Measurements from ENCODE around the gene MAD1L1.

The MAD1L1 gene

GRCh38 chr7:2203766-2204300 lies 28.9 kb downstream of the MAD1L1 start:
- no peak for DNase-seq

GRCh38 chr7:2202901-2203765 lies 29.6 kb downstream of the MAD1L1 start:
- Histone ChIP-seq H3K27me3 (no peaks in the 10 kb centered on the region), H3K9me3 (no peaks in the 10 kb centered on the region), H3K36me3 (peaks cover 34% of the 10 kb centered on the region), H3K4me3 (ENCODE audit: low read depth, low read length) (no peak overlapping the region), H3K4me1 (peaks cover 5% of the 10 kb centered on the region; the same call in 1 of the 2 replicates)
- no peak for TF ChIP-seq CTCF (IDR thresholded peaks at IDR 0.05; ENCODE audit: low read depth, low read length)
- no peak for DNase-seq

More at GRCh38 chr7:2203766-2204300, 28.9 kb downstream of the MAD1L1 start:
- peaks cover 5% of the 10 kb centered on the region; the same call in 1 of the 2 replicates for H3K4me1 ChIP-seq
- H3K4me3 ChIP-seq (ENCODE audit: low read depth, low read length), result no peak overlapping the region
- no peaks in the 10 kb centered on the region for H3K9me3 ChIP-seq
- TF ChIP-seq CTCF (IDR thresholded peaks at IDR 0.05; ENCODE audit: low read depth, low read length), result no peak
- no peaks in the 10 kb centered on the region for H3K27me3 ChIP-seq
- peaks cover 39% of the 10 kb centered on the region for H3K36me3 ChIP-seq

- Histone ChIP-seq H3K27me3 (no peaks in the 10 kb centered on the region), H3K36me3 (peaks cover 30% of the 10 kb centered on the region), H3K9me3 (no peaks in the 10 kb centered on the region), H3K4me1 (peaks cover 5% of the 10 kb centered on the region; the same call in 1 of the 2 replicates), H3K4me3 (ENCODE audit: low read depth, low read length) (no peak overlapping the region)
- TF ChIP-seq CTCF (IDR thresholded peaks at IDR 0.05; ENCODE audit: low read depth, low read length), result no peak
- DNase-seq, result no peak
Observed at GRCh38 chr7:2202361-2202761, 30.4 kb downstream of the MAD1L1 start.

- Histone ChIP-seq H3K4me1 (peaks cover 5% of the 10 kb centered on the region; the same call in 1 of the 2 replicates), H3K4me3 (ENCODE audit: low read depth, low read length) (no peak overlapping the region), H3K36me3 (peaks cover 28% of the 10 kb centered on the region), H3K27me3 (no peaks in the 10 kb centered on the region), H3K9me3 (no peaks in the 10 kb centered on the region)
- no peak for DNase-seq
- no peak for TF ChIP-seq CTCF (IDR thresholded peaks at IDR 0.05; ENCODE audit: low read depth, low read length)
Observed at GRCh38 chr7:2201686-2202360, 30.9 kb downstream of the MAD1L1 start.

GRCh38 chr7:2201128-2201527 lies 31.6 kb downstream of the MAD1L1 start:
- no peaks in the 10 kb centered on the region for H3K27me3 ChIP-seq
- no peak for TF ChIP-seq CTCF (IDR thresholded peaks at IDR 0.05; ENCODE audit: low read depth, low read length)
- H3K4me1 ChIP-seq, result peaks cover 5% of the 10 kb centered on the region; the same call in 1 of the 2 replicates
- no peak for DNase-seq
- no peak overlapping the region for H3K4me3 ChIP-seq (ENCODE audit: low read depth, low read length)
- H3K9me3 ChIP-seq, result no peaks in the 10 kb centered on the region
- H3K36me3 ChIP-seq, result peaks cover 27% of the 10 kb centered on the region

All from BE2C (cell line).